Effector memory CD8-positive, alpha-beta T cell (primary cell): ENCODE data around the gene TRAPPC4.
"Not testable (repeated sequence)": the region's sequence is repeated elsewhere in the genome, so short reads cannot be mapped to it uniquely, and the experiment has no call there.

Experiments
- ATAC-seq: fragments of 150-1000 bp; cut with Tn5 transposase; replicated peaks from 2 replicates; pipeline ENCODE4 v1.10.0; 2021; ENCODE audit warnings: mild to moderate bottlenecking, moderate library complexity
- DNase-seq, 3 experiments: peaks; one replicate each; pipeline ENCODE4 v3.0.0; 2021
- H3K27ac Mint-ChIP-seq, 2 donors: one replicate each; pipeline ENCODE4 v1.8.0; 2022; ENCODE audit warnings: mild to moderate bottlenecking in 2 of 2, mixed read lengths in 2 of 2, moderate library complexity in 2 of 2
- H3K27me3 Mint-ChIP-seq, 2 donors: one replicate each; pipeline ENCODE4 v1.8.0; 2022; ENCODE audit warnings: mixed read lengths in 2 of 2
- H3K36me3 Mint-ChIP-seq: one replicate; pipeline ENCODE4 v1.8.0; 2022; ENCODE audit warnings: mild to moderate bottlenecking, moderate library complexity, mixed read lengths; ENCODE audit not compliant: insufficient read depth
- H3K4me1 Mint-ChIP-seq, 2 donors: one replicate each; pipeline ENCODE4 v1.8.0; 2022; ENCODE audit warnings: low read depth in 2 of 2, mixed read lengths in 2 of 2
- H3K4me3 Mint-ChIP-seq, 2 donors: one replicate each; pipeline ENCODE4 v1.8.0; 2022; ENCODE audit warnings: mild to moderate bottlenecking in 2 of 2, mixed read lengths in 2 of 2, moderate library complexity in 2 of 2
- H3K9me3 Mint-ChIP-seq, 2 donors: one replicate each; pipeline ENCODE4 v1.8.0; 2022; ENCODE audit warnings: mixed read lengths in 2 of 2

Gene TRAPPC4

DNA sequence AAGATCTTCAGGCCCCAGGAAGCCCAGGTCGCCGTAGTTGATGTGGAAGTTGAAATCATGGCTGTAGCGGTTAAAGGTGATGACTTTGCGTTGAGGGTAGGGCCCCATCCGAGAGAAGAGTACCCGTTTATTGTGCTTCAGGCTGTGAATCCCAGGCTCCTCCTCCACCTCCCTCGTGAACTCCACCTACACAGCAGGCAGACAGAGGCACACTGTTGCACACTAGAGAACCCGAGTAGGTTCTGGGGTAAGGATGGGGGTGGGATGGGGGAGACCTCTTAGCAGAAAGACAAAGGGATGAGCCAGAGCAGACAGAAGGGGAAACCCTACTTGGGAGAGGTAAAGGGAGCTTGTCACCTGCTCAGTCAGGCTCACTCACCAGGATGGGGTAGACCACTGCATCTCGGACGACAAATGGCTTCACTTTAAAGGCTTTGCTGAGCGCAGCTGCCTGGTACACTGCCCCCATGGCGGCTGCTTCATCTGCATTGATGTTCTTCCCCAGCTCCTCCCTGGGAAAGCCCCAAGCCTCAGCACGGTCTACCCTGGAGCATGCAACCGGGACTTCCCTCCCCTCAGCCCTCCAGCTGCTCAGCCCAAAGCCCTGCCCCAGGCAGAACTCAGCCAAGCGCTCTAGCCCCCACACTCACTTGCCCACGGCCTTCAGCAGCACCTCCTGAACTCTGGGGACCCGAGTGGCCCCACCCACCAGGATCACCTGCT, 33.0 kb downstream of the TRAPPC4 start:
- peaks cover 17 to 31% of the 10 kb centered on the region in 2 donors for H3K4me1 Mint-ChIP-seq
- no peak for ATAC-seq
- no peak for DNase-seq
- no peaks in the 10 kb centered on the region for H3K27me3 Mint-ChIP-seq
- peaks cover 86% of the 10 kb centered on the region for H3K36me3 Mint-ChIP-seq
- no peaks in the 10 kb centered on the region for H3K9me3 Mint-ChIP-seq
- H3K27ac Mint-ChIP-seq: peak overlapping the region; percentile 82 to 83
- H3K4me3 Mint-ChIP-seq: no peak overlapping the region

- H3K4me1 Mint-ChIP-seq: peaks cover 18 to 34% of the 10 kb centered on the region in 2 donors
- H3K4me3 Mint-ChIP-seq: no peak overlapping the region
- H3K27me3 Mint-ChIP-seq: no peaks in the 10 kb centered on the region
- H3K27ac Mint-ChIP-seq: peak overlapping the region in 1 of 2 donors; percentile 82
- H3K36me3 Mint-ChIP-seq: peaks cover 87% of the 10 kb centered on the region
- ATAC-seq (no peak), DNase-seq (no peak)
- H3K9me3 Mint-ChIP-seq: no peaks in the 10 kb centered on the region
Observed at GRCh38 chr11:119052163-119052814, 33.7 kb downstream of the TRAPPC4 start.

DNA sequence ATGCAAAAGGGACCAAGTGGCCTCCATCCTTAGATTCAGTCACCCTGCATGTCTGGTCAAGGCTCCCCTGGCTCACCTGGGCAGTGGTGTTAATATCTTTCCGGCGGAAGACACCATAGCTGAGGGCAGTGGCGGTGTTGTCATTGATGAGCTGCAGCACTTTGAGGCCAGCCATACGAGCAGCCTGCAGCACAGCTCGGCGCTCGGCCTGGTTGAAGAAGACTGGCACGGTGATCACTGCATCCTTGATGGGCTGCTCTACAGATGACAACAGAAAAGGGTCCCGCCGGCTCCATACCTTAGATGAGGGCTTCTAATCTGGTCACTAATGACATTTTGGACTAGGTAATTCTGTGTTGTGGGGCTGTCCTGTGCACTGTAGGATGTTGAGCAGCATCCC, 35.9 kb downstream of the TRAPPC4 start:
- DNase-seq (no peak), ATAC-seq (no peak)
- Mint-ChIP-seq H3K27ac (peak overlapping the region in 1 of 2 donors; percentile 34), H3K27me3 (no peaks in the 10 kb centered on the region), H3K9me3 (no peaks in the 10 kb centered on the region), H3K4me3 (no peak overlapping the region), H3K36me3 (peaks cover 75% of the 10 kb centered on the region), H3K4me1 (peaks cover 27 to 41% of the 10 kb centered on the region in 2 donors)

GRCh38 chr11:119055901-119056300, 37.3 kb downstream of the TRAPPC4 start:
- Mint-ChIP-seq H3K9me3 (no peaks in the 10 kb centered on the region), H3K27ac (peak overlapping the region; percentile 97), H3K27me3 (no peaks in the 10 kb centered on the region), H3K4me1 (peaks cover 27 to 41% of the 10 kb centered on the region in 2 donors), H3K36me3 (peaks cover 66% of the 10 kb centered on the region), H3K4me3 (peak overlapping the region; percentile 95 to 97)
- no peak for ATAC-seq
- DNase-seq: peak in 1 of 3 experiments; percentile 15

- Mint-ChIP-seq H3K9me3 (no peaks in the 10 kb centered on the region), H3K27ac (peak overlapping the region; percentile 97), H3K4me3 (peak overlapping the region; percentile 95 to 97), H3K36me3 (peaks cover 63% of the 10 kb centered on the region), H3K27me3 (no peaks in the 10 kb centered on the region), H3K4me1 (peaks cover 27 to 41% of the 10 kb centered on the region in 2 donors)
- DNase-seq (peak; percentile 37 to 50 (median 38)), ATAC-seq (peak; percentile 30)
Observed at GRCh38 chr11:119056421-119056999, 37.9 kb downstream of the TRAPPC4 start.

- Mint-ChIP-seq H3K27me3 (no peaks in the 10 kb centered on the region), H3K27ac (peak within 1 kb of the TSS; percentile 97), H3K4me3 (peak within 1 kb of the TSS; percentile 95 to 97), H3K9me3 (no peaks in the 10 kb centered on the region), H3K36me3 (peaks cover 57% of the 10 kb centered on the region), H3K4me1 (peaks cover 27 to 37% of the 10 kb centered on the region in 2 donors)
- ATAC-seq (peak; percentile 85), DNase-seq (peak; percentile 95 to 98 (median 97))
Observed at GRCh38 chr11:119057000-119057769, 38.6 kb downstream of the TRAPPC4 start, which contains the start of gene HYOU1. TSS of gene HYOU1 (minus strand) at chr11:119057205. CDS start at chr11:119056160, 1,045 bp downstream.

DNA sequence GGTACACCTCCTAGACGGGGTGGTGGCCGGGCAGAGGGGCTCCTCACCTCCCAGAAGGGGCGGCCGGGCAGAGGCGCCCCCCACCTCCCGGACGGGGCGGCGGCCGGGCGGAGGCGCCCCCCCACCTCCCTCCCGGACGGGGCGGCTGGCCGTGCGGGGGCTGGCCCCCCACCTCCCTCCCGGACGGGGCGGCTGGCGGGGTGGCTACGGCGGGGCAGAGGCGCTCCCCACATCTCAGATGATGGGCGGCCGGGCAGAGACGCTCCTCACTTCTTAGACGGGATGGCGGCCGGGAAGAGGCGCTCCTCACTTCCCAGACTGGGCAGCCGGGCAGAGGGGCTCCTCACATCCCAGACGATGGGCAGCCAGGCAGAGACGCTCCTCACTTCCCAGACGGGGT, 40.6 kb downstream of the TRAPPC4 start:
- not testable (repeated sequence) for H3K27ac Mint-ChIP-seq, DNase-seq, H3K27me3 Mint-ChIP-seq, H3K4me3 Mint-ChIP-seq, ATAC-seq, H3K9me3 Mint-ChIP-seq
- Mint-ChIP-seq H3K4me1 (peaks cover 24 to 36% of the 10 kb centered on the region in 2 donors), H3K36me3 (peaks cover 38% of the 10 kb centered on the region)

DNA sequence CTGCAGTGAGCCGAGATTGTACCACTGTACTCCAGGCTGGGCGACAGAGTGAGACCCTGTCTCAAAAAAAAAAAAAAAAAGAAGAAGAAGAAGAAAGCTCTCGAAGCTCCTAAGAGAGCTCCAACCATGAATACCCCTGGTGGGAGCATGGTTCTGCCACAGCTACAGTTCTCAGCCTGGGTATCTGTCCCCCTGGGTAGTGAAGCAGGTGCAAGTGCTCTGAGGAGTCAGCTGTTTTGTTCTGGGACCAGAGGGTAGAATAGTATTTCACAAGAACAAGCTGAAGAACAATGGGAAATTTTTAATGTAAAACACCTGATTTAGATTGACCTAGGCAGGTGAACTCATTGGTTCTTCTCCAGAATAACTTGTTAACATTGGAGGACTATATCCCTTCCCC, 42.7 kb downstream of the TRAPPC4 start:
- H3K4me3 Mint-ChIP-seq: no peak overlapping the region
- H3K9me3 Mint-ChIP-seq: no peaks in the 10 kb centered on the region
- DNase-seq: no peak
- H3K4me1 Mint-ChIP-seq: peaks cover 16 to 31% of the 10 kb centered on the region in 2 donors
- no peak for ATAC-seq
- H3K36me3 Mint-ChIP-seq: peaks cover 22% of the 10 kb centered on the region
- no peaks in the 10 kb centered on the region for H3K27me3 Mint-ChIP-seq
- no peak overlapping the region for H3K27ac Mint-ChIP-seq

DNA sequence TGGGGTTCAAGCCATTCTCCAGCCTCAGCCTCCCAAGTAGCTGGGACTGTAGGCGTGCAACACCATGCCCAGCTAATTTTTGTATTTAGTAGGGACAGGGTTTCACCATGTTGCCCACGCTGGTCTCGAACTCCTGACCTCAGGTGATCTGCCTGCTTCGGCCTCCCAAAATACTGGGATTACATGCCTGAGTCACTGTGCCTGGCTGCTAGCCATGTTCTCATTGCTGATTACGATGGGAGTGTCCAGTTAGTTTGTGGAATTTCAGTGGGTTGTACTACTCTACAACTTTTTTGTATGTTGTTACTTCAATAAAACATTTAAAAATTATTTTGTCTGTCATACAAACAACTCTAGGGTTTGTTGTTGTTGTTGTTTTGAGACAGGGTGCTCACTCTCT, 44.2 kb downstream of the TRAPPC4 start:
- H3K4me3 Mint-ChIP-seq: no peak overlapping the region
- no peaks in the 10 kb centered on the region for H3K9me3 Mint-ChIP-seq
- no peaks in the 10 kb centered on the region for H3K27me3 Mint-ChIP-seq
- no peak for DNase-seq
- peak overlapping the region in 1 of 2 donors; percentile 65 for H3K27ac Mint-ChIP-seq
- no peak for ATAC-seq
- peaks cover 19 to 35% of the 10 kb centered on the region in 2 donors for H3K4me1 Mint-ChIP-seq
- peaks cover 17% of the 10 kb centered on the region for H3K36me3 Mint-ChIP-seq

DNA sequence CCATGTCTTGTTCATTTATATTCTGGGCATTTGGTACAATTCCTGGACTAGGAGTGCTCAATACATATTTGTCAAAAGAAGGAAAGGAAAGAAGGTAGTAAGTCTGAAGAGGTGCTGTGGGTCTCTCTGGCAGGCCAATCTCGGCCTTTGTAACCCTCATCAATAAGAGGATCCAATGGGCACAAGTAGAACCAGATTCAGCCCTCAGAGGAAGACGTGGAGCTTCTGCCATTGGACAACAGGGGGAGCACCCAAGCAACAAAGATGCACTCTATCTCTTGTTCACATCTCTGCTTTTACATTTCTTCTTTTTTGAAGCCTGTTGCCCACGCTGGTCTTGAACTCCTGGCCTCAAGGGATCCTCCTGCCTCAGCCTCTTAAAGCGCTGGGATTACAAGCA, 46.8 kb downstream of the TRAPPC4 start:
- Mint-ChIP-seq H3K4me3 (peak overlapping the region; percentile 94), H3K9me3 (no peaks in the 10 kb centered on the region), H3K27ac (peak overlapping the region; percentile 46 to 99), H3K27me3 (no peaks in the 10 kb centered on the region), H3K4me1 (peaks cover 22 to 38% of the 10 kb centered on the region in 2 donors), H3K36me3 (peaks cover 33% of the 10 kb centered on the region)
- ATAC-seq: no peak
- peak; percentile 27 to 46 (median 29) for DNase-seq

DNA sequence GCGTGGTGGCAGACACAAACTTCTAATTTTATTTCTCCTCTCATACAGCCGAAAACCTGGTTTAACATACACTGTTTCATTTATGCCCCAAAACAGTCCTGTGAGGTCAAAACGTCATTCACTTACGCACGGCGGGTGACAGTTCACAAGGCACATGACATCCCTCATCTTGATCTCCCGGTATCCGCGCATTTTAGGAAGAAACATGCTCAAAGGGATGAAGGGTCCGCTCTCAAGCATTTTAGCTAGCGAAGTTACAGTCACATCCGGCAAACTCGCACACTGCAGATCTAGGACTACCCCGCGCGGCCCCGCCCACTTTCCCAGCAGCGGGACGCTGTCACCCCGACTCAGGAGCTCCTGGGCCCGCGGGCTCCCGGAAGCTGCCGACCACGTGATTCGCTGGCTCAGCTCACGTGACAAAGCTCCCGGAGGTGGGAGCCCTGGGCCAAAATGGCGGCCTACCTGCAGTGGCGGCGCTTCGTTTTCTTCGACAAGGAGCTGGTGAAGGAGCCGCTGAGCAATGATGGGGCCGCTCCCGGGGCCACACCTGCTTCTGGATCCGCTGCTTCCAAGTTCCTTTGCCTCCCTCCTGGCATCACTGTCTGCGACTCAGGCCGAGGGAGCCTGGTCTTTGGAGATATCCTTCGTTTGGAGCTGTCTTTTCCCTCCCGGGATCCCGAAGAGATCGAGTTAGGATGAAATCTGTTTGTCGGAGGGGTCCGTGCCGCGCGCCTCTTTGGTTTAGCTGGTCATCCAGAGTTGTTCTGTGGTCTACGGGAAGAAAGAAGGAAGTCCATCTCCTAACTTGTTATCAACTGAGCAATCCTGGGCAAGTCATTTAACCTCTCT, 49.0 kb downstream of the TRAPPC4 start, which contains the start of gene VPS11:
VPS11 (plus strand) TSS at position 448 of the 852 bp plus-strand sequence; CDS start at position 454, 6 bp downstream.
- H3K9me3 Mint-ChIP-seq: no peaks in the 10 kb centered on the region
- ATAC-seq: peak; percentile 93
- peaks cover 49% of the 10 kb centered on the region for H3K36me3 Mint-ChIP-seq
- no peaks in the 10 kb centered on the region for H3K27me3 Mint-ChIP-seq
- H3K4me1 Mint-ChIP-seq: peaks cover 23 to 38% of the 10 kb centered on the region in 2 donors
- H3K4me3 Mint-ChIP-seq: peak within 1 kb of the TSS; percentile 94
- peak; percentile 92 to 97 (median 95) for DNase-seq
- peak within 1 kb of the TSS; percentile 99 for H3K27ac Mint-ChIP-seq
